GM19372 (cell line): ENCODE data around the gene HIC2.
A peak's percentile ranks its signal among the peaks of the same experiment; 100 is the strongest.
"Not testable (repeated sequence)": the region's sequence is repeated elsewhere in the genome, so short reads cannot be mapped to it uniquely, and the experiment has no call there.

Experiments used
- ATAC-seq: cut with Tn5 transposase; IDR thresholded peaks from one replicate; pipeline ENCODE4 v1.9.1; 2021; ENCODE audit warnings: mild to moderate bottlenecking, low read depth, moderate library complexity; ENCODE audit not compliant: unreplicated experiment

HIC2 gene, protein sequence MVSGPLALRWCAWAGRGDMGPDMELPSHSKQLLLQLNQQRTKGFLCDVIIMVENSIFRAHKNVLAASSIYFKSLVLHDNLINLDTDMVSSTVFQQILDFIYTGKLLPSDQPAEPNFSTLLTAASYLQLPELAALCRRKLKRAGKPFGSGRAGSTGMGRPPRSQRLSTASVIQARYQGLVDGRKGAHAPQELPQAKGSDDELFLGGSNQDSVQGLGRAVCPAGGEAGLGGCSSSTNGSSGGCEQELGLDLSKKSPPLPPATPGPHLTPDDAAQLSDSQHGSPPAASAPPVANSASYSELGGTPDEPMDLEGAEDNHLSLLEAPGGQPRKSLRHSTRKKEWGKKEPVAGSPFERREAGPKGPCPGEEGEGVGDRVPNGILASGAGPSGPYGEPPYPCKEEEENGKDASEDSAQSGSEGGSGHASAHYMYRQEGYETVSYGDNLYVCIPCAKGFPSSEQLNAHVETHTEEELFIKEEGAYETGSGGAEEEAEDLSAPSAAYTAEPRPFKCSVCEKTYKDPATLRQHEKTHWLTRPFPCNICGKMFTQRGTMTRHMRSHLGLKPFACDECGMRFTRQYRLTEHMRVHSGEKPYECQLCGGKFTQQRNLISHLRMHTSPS

GRCh38 chr22:21417227-21417746 lies at the start of gene HIC2:
TSS of gene HIC2 (plus strand) at chr22:21417371. CDS start at chr22:21442832, 25,461 bp downstream.
- ATAC-seq, result peak; percentile 84

- not testable (repeated sequence) for ATAC-seq
Observed at GRCh38 chr22:21368603-21369310, 48.4 kb upstream of the HIC2 start.

DNA sequence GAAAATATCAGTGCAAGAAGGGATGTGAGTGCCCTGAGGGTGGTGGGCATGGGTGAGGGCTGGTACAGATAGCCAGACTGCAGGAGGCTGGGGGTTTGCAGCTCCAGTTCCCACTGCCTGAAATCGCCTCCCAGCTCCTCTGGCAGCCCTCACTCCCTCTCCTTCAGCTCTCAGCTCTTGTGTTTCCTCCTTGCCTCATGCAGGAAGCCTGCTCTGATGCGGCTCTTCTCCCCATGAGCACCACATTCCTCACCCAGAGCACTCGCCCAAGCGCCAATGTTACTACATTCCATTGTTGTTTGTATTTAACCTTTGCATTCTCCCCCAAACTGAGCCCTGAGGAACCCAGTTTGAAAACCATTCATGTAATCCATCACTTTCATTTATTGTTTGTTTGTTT lies 41.3 kb upstream of the HIC2 start:
- ATAC-seq, result not testable (repeated sequence)

DNA sequence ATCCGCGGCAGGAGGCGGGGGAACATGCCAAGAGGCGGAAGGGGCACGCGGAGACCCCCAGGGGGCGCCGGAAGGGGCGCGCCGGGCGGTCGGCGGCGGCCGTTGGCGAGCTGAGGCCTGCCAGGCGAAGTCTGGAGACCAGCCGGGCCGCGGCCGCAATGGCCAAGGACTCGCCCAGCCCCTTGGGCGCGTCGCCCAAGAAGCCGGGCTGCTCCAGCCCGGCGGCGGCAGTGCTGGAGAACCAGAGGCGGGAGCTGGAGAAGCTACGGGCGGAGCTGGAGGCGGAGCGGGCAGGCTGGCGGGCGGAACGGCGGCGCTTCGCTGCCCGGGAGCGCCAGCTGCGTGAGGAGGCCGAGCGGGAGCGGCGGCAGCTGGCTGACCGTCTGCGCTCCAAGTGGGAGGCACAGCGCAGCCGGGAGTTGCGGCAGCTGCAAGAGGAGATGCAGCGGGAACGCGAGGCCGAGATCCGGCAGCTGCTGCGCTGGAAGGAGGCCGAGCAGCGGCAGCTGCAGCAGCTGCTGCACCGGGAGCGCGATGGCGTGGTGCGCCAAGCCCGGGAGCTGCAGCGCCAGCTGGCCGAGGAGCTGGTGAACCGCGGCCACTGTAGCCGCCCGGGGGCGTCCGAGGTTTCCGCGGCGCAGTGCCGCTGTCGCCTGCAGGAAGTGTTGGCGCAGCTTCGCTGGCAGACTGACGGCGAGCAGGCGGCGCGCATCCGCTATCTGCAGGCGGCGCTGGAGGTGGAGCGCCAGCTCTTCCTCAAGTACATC lies 33.3 kb upstream of the HIC2 start, which contains the start of gene RIMBP3B:
Gene RIMBP3B, plus strand, starts transcription at position 51 of the 767 bp plus-strand sequence. Its CDS starts 108 bp downstream, at position 159.
- peak; percentile 86 for ATAC-seq

DNA sequence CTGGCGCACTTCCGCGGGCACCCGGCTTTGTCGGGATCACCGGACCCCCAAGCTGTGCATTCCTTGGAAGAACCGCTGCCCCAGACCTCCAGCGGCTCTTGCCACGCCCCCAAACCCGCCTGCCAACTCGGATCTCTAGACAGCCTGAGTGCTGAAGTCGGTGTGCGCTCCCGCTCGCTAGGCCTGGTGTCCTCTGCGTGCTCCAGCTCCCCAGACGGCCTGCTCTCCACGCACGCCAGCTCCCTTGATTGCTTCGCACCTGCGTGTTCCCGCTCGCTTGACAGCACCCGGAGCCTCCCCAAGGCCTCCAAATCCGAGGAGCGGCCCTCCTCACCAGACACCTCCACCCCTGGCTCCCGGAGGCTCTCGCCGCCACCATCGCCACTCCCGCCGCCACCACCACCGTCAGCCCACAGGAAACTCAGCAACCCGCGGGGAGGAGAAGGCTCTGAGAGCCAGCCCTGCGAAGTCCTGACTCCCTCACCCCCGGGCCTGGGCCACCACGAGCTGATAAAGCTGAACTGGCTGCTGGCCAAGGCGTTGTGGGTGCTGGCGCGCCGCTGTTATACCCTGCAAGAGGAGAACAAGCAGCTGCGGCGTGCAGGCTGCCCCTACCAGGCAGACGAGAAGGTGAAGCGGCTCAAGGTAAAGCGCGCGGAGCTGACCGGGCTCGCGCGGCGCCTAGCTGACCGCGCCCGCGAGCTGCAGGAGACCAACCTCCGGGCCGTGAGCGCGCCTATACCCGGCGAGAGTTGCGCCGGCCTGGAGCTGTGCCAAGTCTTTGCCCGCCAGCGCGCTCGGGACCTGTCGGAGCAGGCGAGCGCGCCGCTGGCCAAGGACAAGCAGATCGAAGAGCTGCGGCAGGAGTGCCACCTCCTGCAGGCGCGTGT lies 32.5 kb upstream of the HIC2 start:
- ATAC-seq, result peak; percentile 32

DNA sequence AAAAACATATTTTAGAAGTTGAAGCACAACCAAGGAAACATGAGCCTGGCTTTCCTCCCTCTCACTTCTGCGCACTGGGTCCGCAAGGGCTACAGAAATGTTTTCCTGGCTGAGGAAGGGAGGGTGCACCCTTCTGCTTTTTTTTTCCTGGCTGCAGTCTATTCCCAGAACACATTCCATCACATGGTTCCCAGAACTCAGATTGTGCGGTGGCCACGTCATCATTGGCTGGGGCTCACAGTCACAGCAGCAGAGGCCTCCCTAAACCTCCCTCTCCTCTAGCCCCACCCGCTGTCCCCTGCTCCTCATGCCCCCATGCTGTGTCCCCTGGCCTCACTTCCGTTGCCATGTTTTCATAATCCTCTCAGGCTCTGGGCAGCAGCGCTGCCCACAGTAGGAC lies 27.7 kb upstream of the HIC2 start:
- ATAC-seq, result not testable (repeated sequence)

DNA sequence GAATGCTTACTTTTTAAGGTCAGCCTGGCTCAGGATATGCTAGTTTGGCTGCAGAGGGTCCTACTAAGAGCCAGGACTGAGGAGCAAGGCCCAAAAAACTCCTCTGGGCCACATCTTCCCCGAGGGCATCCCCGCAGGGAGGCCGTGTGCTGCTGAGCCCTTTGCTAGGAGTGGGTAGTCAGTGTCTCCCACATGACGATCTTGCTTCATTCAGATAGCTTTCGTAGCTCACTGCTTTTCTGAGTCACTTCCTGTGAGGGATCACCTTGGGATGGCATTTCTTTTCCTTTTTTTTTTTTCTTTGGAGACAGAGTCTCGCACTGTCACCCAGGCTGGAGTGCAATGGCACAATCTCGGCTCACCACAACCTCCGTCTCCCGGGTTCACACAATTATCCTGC lies 27.2 kb upstream of the HIC2 start:
- not testable (repeated sequence) for ATAC-seq

GRCh38 chr22:21394613-21395012 lies 22.6 kb upstream of the HIC2 start:
- not testable (repeated sequence) for ATAC-seq

DNA sequence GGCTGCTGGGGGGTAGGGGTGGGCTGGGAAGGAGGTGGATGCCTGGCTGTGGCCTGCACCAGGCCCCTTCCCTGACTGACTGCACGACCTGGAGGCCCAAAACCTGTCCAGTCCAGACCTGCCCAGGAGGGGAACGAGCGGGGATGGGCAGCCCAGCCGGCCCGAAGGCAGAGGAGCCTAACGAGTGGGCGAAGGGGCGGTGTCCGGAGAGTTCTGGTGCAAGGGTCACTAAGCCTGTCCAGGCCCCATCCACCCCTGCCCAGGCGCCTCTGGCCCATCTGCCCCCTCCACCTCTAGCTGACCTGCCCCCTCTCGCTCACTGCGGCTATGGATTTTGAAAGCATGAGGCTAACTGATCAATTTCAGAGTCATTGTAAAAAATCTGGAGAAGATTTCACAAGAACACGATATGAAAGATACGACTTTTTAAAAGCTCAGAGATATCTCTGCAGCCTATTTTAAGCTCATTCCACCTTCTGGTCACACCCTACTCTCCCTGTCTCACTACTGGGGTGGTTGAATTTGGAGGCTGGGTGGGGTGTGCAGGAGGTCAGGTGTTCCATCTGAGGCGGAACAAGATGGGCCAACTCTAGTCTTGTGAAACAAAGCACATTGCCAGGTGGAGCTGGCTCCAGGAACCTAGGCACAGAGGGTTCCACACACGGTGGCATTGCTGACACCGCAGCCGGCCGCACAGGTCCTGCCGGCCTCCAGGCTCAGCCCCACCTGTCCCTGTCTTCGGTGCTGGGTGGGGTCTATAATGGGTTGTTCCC lies 15.8 kb upstream of the HIC2 start:
- ATAC-seq, result not testable (repeated sequence)

- ATAC-seq, result not testable (repeated sequence)
Observed at GRCh38 chr22:21402763-21403314, 14.3 kb upstream of the HIC2 start.

GRCh38 chr22:21407139-21407538 lies 10.0 kb upstream of the HIC2 start:
- not testable (repeated sequence) for ATAC-seq

DNA sequence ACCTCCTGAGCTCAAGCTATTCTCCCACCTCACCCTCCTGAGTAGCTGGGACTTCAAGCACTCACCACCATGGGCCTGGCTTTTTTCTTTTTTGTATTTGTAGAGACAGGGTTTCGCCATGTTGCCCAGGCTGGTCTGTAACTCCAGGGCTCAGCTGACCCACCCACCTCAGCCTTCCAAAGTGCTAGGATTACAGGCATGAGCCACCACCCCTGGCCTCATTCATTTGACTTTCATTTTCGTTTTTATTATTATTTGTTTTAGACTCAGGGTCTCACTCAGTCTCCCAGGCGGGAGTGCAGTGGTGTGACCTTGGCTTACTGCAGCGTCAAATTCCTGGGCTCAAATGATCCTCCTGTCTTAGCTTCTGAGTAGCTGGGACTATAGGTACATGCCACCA lies 9.4 kb upstream of the HIC2 start:
- not testable (repeated sequence) for ATAC-seq

DNA sequence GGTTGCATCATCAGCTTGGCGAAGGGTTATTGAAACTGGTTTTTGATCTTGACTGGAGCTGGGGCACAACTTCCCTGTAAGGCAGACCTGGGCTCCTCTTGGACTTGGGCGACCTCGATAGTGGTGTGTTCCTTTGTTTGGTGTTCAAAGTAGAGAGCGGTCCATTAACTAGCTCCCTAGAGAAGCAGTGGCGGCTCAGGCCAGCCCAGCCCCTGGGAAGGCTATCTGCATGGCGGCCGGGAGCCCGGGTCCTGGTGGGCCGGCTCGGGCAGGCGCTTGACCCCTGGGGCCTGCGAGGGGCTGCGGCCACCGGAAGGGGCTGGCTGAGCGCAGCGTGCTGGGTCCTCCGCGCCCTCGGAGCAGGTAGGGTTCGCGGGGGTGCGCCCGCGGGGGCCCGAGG lies 796 bp upstream of the HIC2 start:
- ATAC-seq, result not testable (repeated sequence)

DNA sequence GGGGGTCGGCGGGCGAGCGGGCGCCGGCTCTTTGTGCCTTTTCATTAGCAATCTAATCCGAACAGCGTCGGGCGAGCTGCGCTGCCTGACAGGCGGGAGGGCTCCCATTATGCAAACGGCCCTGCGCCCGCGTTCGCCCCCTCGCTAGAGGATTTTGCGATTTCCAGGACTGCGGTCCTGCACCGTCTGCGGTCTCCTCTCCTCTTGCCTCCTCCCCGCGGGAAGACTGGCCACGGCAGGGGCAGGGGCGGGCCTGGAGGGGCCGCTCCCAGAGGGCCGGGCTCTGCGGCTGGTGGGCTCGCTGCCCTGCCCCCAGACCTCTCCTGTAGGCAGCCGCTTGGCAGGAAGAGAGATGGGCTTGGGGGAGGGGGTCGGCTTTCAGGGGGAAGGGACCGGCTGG lies 682 bp downstream of the HIC2 start:
- peak; percentile 20 for ATAC-seq

GRCh38 chr22:21418974-21419638 lies 1.9 kb downstream of the HIC2 start:
- ATAC-seq, result not testable (repeated sequence)

DNA sequence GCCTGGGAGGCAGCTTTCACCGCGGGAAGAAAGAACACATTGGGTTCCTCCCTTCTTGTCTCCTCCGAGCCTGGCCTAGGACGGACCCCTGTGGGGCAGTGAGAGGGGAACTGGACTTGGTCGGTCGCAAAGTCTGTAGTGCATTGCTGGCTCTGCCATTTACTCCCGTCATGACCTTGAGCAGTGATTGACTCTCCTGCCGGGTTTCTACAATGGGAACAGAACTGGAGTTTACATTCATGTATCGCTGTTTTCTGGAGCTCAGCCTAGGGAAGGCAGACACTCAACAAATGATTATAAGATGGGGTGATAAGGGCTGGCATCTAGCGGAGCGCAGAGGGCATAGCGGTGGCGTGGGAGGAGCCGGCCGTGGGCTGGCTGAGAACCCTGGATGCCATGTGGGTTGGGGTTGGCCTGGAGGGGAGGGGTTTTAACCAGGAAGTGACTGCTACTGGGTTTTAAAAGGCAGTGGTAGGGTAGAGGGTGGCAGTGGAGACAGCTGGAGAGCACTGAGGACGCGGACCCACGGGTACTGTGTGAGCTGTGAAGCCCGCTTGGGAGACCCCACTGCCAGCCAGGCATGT lies 3.1 kb downstream of the HIC2 start:
- ATAC-seq, result not testable (repeated sequence)

DNA sequence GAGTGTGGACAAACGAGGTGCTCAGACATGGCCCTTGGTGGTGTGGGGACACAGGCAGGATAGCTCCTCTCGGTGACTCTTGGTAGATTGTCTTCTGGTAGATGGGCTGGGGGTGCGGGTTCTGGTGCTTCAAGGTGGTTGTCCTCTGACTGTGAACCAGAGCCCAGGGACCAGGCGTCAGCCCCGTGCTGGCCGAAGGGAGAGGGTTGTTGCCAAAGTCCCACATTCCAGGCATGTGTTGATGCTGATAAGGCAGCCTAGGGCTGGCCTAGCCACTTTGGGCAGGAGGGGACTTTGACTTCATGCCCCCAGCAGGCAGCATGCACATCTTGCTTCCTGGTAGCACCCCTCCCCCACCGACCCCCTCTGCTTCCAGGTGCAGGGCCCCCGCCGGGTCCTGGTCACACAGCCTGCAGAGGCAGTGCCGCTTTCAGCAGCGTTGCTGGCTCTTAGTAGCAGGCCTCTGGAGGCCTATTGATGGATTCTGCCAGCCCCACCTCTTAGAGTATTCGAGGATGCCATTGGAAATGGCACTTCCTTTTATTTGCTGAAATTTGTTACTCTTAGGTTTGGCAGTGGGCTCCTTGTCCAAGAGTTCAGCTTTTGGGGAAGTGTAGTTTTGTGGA lies 7.0 kb downstream of the HIC2 start:
- not testable (repeated sequence) for ATAC-seq
